GM12878 (cell line): Measurements from ENCODE around the gene DNAJA4. TPM values are rescaled to one million over a fixed set of nuclear protein-coding genes. Genes with fewer than 3 reads are reported as not detected.

Experiments used
- ATAC-seq: fragments of 200-7000 bp; cut with Tn5 transposase; 3 replicates; pipeline ENCODE4 v1.9.1; 2020; ENCODE audit warnings: mild to moderate bottlenecking, moderate library complexity
- BruUV-seq: library from RNA; stranded (reverse); fragments of 400-500 nt; replicated peaks from 2 replicates; lab custom pipeline; 2021; lab: Mats Ljungman, UMichigan
- CTCF ChIA-PET: fragments of 300-600 bp; sonication (Branson Sonifier 250); formaldehyde crosslinking; extraction: SDS; loops from one replicate; lab custom pipeline; 2021; ENCODE audit warnings: inconsistent platforms; lab: Yijun Ruan, JAX
- POLR2A ChIA-PET: fragments of 350-600 bp; formaldehyde crosslinking; extraction: SDS; loops from one replicate; lab custom pipeline; 2021; ENCODE audit warnings: inconsistent platforms; lab: Charles Lee
- RAD21 ChIA-PET: fragments of 300-600 bp; sonication (Branson Sonifier 250); formaldehyde crosslinking; loops from one replicate; lab custom pipeline; 2023; ENCODE audit warnings: antibody characterized with exemption; ENCODE audit not compliant: unreplicated experiment; lab: Charles Lee
- SMC1A ChIA-PET: fragments of 300-600 bp; sonication (Branson Sonifier 250); formaldehyde crosslinking; loops from one replicate; lab custom pipeline; 2023; ENCODE audit not compliant: unreplicated experiment, uncharacterized antibody; lab: Charles Lee
- DNase-seq: peaks from one replicate; pipeline ENCODE4 v3.0.0-alpha.2; 2011; ENCODE audit warnings: low read depth, low spot score
- FAIRE-seq: peaks from 3 replicates; lab custom pipeline; 2011; peaks lifted over from hg19 to GRCh38; lab: Jason Lieb, UNC
- H2AFZ ChIP-seq: 2 replicates; pipeline ENCODE4 v1.6.0; 2011; ENCODE audit warnings: low read depth, low read length, control low read depth; ENCODE audit not compliant: control insufficient read depth
- H3K27ac ChIP-seq: 2 replicates; pipeline ENCODE4 v1.5.1; 2011; ENCODE audit warnings: control low read depth; ENCODE audit not compliant: control insufficient read depth, insufficient read depth
- H3K27me3 ChIP-seq, 2 experiments: replicated peaks in 1 of 2; 2 replicates each; pipeline versions ENCODE4 v1.6.0 to v1.6.1; 2011; ENCODE audit warnings: low read length in 1 of 2; ENCODE audit not compliant: control insufficient read depth in 2 of 2, insufficient read depth in 2 of 2
- H3K36me3 ChIP-seq, 2 experiments: 2 replicates each; pipeline ENCODE4 v1.5.1; 2011; ENCODE audit warnings: low read length in 1 of 2; ENCODE audit not compliant: control insufficient read depth in 2 of 2, insufficient read depth in 2 of 2
- H3K4me1 ChIP-seq: 2 replicates; pipeline ENCODE4 v1.6.1; 2011; ENCODE audit warnings: mild to moderate bottlenecking, low read length, moderate library complexity, mixed read lengths; ENCODE audit not compliant: control insufficient read depth, insufficient read depth
- H3K4me2 ChIP-seq: 2 replicates; pipeline ENCODE4 v1.6.0; 2011; ENCODE audit warnings: control low read depth; ENCODE audit not compliant: control insufficient read depth, insufficient read depth
- H3K4me3 ChIP-seq: fragments of 200-600 bp; sonication (generic); 2 replicates; pipeline ENCODE4 v1.5.1; 2016
- H3K79me2 ChIP-seq: 2 replicates; pipeline ENCODE4 v1.6.0; 2011; ENCODE audit warnings: low read length; ENCODE audit not compliant: control insufficient read depth, insufficient read depth
- H3K9ac ChIP-seq: 2 replicates; pipeline ENCODE4 v1.8.0; 2011; ENCODE audit warnings: low read length, control low read depth, mixed read lengths; ENCODE audit not compliant: control insufficient read depth, insufficient read depth
- H3K9me3 ChIP-seq: replicated peaks from 3 replicates; pipeline ENCODE4 v1.5.1; 2011; ENCODE audit warnings: mild to moderate bottlenecking, low read length; ENCODE audit not compliant: control insufficient read depth, insufficient read depth
- H4K20me1 ChIP-seq: 2 replicates; pipeline ENCODE4 v1.6.0; 2011; ENCODE audit not compliant: control insufficient read depth, insufficient read depth
- RBBP5 ChIP-seq: fragments of 200-600 bp; sonication (generic); conservative IDR thresholded peaks from 2 replicates; pipeline ENCODE4 v1.6.1; 2016
- YY1 ChIP-seq: IDR thresholded peaks from 2 replicates; pipeline ENCODE4 v1.6.1; 2011; ENCODE audit warnings: low read depth, mild to moderate bottlenecking, low read length
- ZNF24 ChIP-seq: fragments of 450-650 bp; IDR thresholded peaks from 2 replicates; pipeline ENCODE4 v1.6.1; 2017; ENCODE audit warnings: antibody characterized with exemption, mild to moderate bottlenecking
- ZNF622 ChIP-seq: fragments of 450-650 bp; IDR thresholded peaks from 2 replicates; pipeline ENCODE4 v1.6.1; 2017; ENCODE audit warnings: mild to moderate bottlenecking, inconsistent platforms
- WGBS: methylation state at CpG from one replicate; pipeline ENCODE4 v1.1.6; 2016; ENCODE audit warnings: low lambda C conversion rate; ENCODE audit not compliant: insufficient replicate concordance, insufficient coverage; ENCODE audit errors: missing lambda C conversion rate; 5-methylcytosine and 5-hydroxymethylcytosine counted together
- in situ Hi-C: fragments of 300-500 bp; cut with MboI; formaldehyde crosslinking; loops from 9 replicates; pipeline ENCODE4 v1.14.3; 2018; ENCODE audit warnings: mixed read lengths
- intact Hi-C: fragments of 100-400 bp; cut with micrococcal nuclease; formaldehyde crosslinking; loops from one replicate; pipeline ENCODE4 v1.14.2; 2022; ENCODE audit not compliant: unreplicated experiment
- polyA plus RNA-seq, 11 experiments: library from polyadenylated mRNA; depleted of rRNA in 4 of 11; unstranded in 6 of 11; stranded (reverse) in 5 of 11; fragments of >200 nt; fragmentation: Nextera tagmentation in 4 of 11; fragmentation: Illumina TruSeq in 1 of 11; extraction: Ambion mirVana in 4 of 11; extraction: Trizol in 1 of 11; gene quantifications; 1 replicate in 1 of 11; 2 replicates in 10 of 11; pipeline versions ENCODE4 v1.2.1 to v1.2.3, GENCODE V29; 2011 to 2016; ENCODE audit warnings: inconsistent platforms in 2 of 11, missing spikeins in 2 of 11, low read depth in 1 of 11
- total RNA-seq, 4 experiments: library from RNA; depleted of rRNA in 3 of 4; stranded (reverse); fragments of >200 nt in 3 of 4; fragmentation: Illumina TruSeq in 1 of 4; extraction: Trizol in 1 of 4; gene quantifications; 2 replicates each; pipeline versions ENCODE4 v1.2.1 to v1.2.3, GENCODE V29; 2013 to 2021
- TF ChIP-seq, protein P1 (sequence below), 3 experiments: IDR thresholded peaks in 2 of 3; conservative IDR thresholded peaks in 1 of 3; 2 replicates each; pipeline ENCODE4 v1.5.1; 2011; ENCODE audit warnings: low read depth in 3 of 3, low read length in 3 of 3, mild to moderate bottlenecking in 3 of 3, control low read depth in 2 of 3, moderate library complexity in 2 of 3, inconsistent platforms in 1 of 3, mixed read lengths in 1 of 3; ENCODE audit not compliant: control insufficient read depth in 2 of 3, insufficient read depth in 1 of 3; ENCODE audit errors: extremely low read depth in 1 of 3

DNAJA4 gene
- total and polyA plus RNA-seq, 10 of the 15 experiments (the other 5 are each of a cell fraction or from before 2014, with no cell fraction given): 0.01 to 10.4 (median 4.1) TPM

DNA sequence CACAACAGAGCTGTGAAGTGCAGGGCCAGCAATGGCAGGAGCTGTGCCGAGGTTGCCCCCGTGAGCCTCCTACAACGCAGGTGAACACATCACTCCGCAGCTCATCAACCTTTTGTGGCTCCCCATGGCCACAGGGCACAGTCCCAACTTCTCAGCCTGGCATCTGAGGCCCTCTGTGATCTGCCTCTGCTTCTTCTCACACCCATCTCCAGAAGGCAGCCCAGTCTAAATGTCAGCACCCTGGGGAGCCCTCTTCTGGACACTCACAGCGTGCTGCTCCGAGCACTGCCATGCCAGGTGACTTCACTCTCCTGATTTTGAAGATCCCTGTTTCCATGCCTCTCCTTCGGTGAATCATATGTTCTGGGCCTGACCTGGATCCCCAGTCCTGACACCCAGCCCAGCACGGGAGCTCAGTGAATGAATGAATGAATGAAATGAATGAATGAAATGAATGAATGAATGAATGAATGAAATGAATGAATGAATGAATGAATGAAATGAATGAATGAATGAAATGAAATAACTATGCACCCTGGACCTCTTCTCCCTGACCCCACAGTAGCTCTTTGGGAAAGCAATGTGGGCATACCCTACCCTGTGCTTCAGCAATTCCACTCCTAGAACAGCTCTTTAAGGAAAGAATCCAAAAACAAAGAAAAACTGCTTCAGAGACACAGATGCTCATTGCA is 52.9 kb downstream of the DNAJA4 start:
- TF ChIP-seq YY1 (0 out of 2 replicates have a peak, but pooled peaks have one; percentile 12), ZNF622 (no peak), RBBP5 (no peak), ZNF24 (peak; percentile 99)
- TF ChIP-seq, protein P1, sequence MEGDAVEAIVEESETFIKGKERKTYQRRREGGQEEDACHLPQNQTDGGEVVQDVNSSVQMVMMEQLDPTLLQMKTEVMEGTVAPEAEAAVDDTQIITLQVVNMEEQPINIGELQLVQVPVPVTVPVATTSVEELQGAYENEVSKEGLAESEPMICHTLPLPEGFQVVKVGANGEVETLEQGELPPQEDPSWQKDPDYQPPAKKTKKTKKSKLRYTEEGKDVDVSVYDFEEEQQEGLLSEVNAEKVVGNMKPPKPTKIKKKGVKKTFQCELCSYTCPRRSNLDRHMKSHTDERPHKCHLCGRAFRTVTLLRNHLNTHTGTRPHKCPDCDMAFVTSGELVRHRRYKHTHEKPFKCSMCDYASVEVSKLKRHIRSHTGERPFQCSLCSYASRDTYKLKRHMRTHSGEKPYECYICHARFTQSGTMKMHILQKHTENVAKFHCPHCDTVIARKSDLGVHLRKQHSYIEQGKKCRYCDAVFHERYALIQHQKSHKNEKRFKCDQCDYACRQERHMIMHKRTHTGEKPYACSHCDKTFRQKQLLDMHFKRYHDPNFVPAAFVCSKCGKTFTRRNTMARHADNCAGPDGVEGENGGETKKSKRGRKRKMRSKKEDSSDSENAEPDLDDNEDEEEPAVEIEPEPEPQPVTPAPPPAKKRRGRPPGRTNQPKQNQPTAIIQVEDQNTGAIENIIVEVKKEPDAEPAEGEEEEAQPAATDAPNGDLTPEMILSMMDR (IDR thresholded peaks at IDR 0.05 in 2 of 3, conservative IDR thresholded peaks at IDR 0.05 in 1 of 3; ENCODE audit: control insufficient read depth in 2 of 3, extremely low read depth in 1 of 3, insufficient read depth in 1 of 3, low read depth in 3 of 3, low read length in 3 of 3): 0 out of 6 replicates have a peak, but pooled peaks of 1 of the 3 experiments have one; percentile 8
- Histone ChIP-seq H3K79me2 (no peaks in the 10 kb centered on the region), H3K36me3 (no peaks in the 10 kb centered on the region), H3K9me3 (no peaks in the 10 kb centered on the region), H3K27ac (no peak overlapping the region), H3K27me3 (no peaks in the 10 kb centered on the region), H3K4me2 (no peak overlapping the region), H2AFZ (no peak overlapping the region), H3K4me1 (no peaks in the 10 kb centered on the region; the same call in 1 of the 2 replicates), H3K4me3 (no peak overlapping the region), H3K9ac (no peak overlapping the region), H4K20me1 (no peaks in the 10 kb centered on the region)
- BruUV-seq: no TSS peak
- WGBS: 86% methylated on average over 8 of the region's 8 CpGs
- intact Hi-C loops: no loop called here
- FAIRE-seq (no peak), DNase-seq (no peak), ATAC-seq (peak; percentile 21; the same call in 1 of the 3 replicates)
- SMC1A ChIA-PET: interaction anchor here (1.0 to 3.5 kb wide), 4 partner anchors 16 to 105 kb away, joined by 3 to 10 read pairs (median 4); no protein-coding TSS in a partner anchor
- RAD21 ChIA-PET: interaction anchor here (0.6 to 2.2 kb wide), 3 partner anchors 12 to 105 kb away, joined by 3 to 8 read pairs (median 7); no protein-coding TSS in a partner anchor
- POLR2A ChIA-PET: no interaction called here
- CTCF ChIA-PET: interaction anchor here (0.6 to 2.3 kb wide), 8 partner anchors 8 to 121 kb away, joined by 3 to 14 read pairs (median 4); partner anchors contain the start of genes IREB2 and SKIC8
- in situ Hi-C loops: loop anchor here (10.0 kb wide), 1 partner anchor 98 kb away; no protein-coding TSS in a partner anchor
